Neural cell (in vitro differentiated cells): Measurements from ENCODE around the gene ZNF638. TPM values are rescaled to one million over a fixed set of nuclear protein-coding genes. Genes with fewer than 3 reads are reported as not detected.

Experiments used
- H2AFZ ChIP-seq: fragments of 200-600, 300-800 bp; sonication (generic), shearing (Covaris generic); 2 replicates; pipeline ENCODE4 v1.6.0; 2014; ENCODE audit warnings: low read depth, mild to moderate bottlenecking, antibody characterized with exemption, low read length, moderate library complexity
- H3F3A ChIP-seq: fragments of 200-600 bp; shearing (Covaris generic); 2 replicates; pipeline ENCODE4 v1.6.1; 2016; ENCODE audit warnings: mild to moderate bottlenecking, moderate library complexity, mixed read lengths, antibody characterized with exemption, low read length; ENCODE audit not compliant: insufficient read depth, poor library complexity, severe bottlenecking
- H3K27ac ChIP-seq: fragments of 200-600, 300-800 bp; sonication (generic), shearing (Covaris generic); 2 replicates; pipeline ENCODE4 v1.5.1; 2014; ENCODE audit warnings: mild to moderate bottlenecking, low read length, moderate library complexity
- H3K27me3 ChIP-seq: fragments of 300-800, 200-600 bp; sonication (generic), shearing (Covaris generic); 2 replicates; pipeline ENCODE4 v1.6.0; 2014; ENCODE audit warnings: mild to moderate bottlenecking, low read depth, low read length, moderate library complexity; ENCODE audit not compliant: insufficient read depth
- H3K36me3 ChIP-seq: fragments of 300-800, 200-600 bp; sonication (generic), shearing (Covaris generic); 2 replicates; pipeline ENCODE4 v1.5.1; 2014; ENCODE audit warnings: mild to moderate bottlenecking, antibody characterized with exemption, low read length, moderate library complexity; ENCODE audit not compliant: insufficient read depth
- H3K4me2 ChIP-seq: fragments of 300-800, 200-600 bp; sonication (generic), shearing (Covaris generic); 2 replicates; pipeline ENCODE4 v1.6.0; 2014; ENCODE audit warnings: mild to moderate bottlenecking, low read length
- H3K4me3 ChIP-seq: fragments of 300-800, 200-600 bp; sonication (generic), shearing (Covaris generic); 2 replicates; pipeline ENCODE4 v1.5.1; 2014; ENCODE audit warnings: mild to moderate bottlenecking, low read length, moderate library complexity
- H3K79me2 ChIP-seq: fragments of 200-600 bp; shearing (Covaris generic); replicated peaks from 2 replicates; pipeline ENCODE4 v1.6.0; 2014; ENCODE audit warnings: mild to moderate bottlenecking, low read length, moderate library complexity; ENCODE audit not compliant: insufficient read depth
- H3K9ac ChIP-seq: fragments of 300-800, 200-600 bp; sonication (generic), shearing (Covaris generic); 2 replicates; pipeline ENCODE4 v1.6.1; 2016; ENCODE audit warnings: mild to moderate bottlenecking, low read length, mixed read lengths
- H3K9me2 ChIP-seq: fragments of 200-600 bp; shearing (Covaris generic); 2 replicates; pipeline ENCODE4 v1.6.1; 2016; ENCODE audit warnings: mild to moderate bottlenecking, low read length, mixed read lengths; ENCODE audit not compliant: insufficient read depth
- H3K9me3 ChIP-seq: fragments of 200-600, 300-800 bp; sonication (generic), shearing (Covaris generic); 2 replicates; pipeline ENCODE4 v1.6.1; 2016; ENCODE audit warnings: mild to moderate bottlenecking, mixed run types, low read length, moderate library complexity, mixed read lengths
- H4K20me1 ChIP-seq: fragments of 200-600 bp; shearing (Covaris generic); 2 replicates; pipeline ENCODE4 v1.6.1; 2016; ENCODE audit warnings: mild to moderate bottlenecking, mixed run types; ENCODE audit not compliant: insufficient read depth
- CTCF ChIP-seq: fragments of 450-650 bp; IDR thresholded peaks from 2 replicates; pipeline ENCODE4 v1.5.1; 2014; ENCODE audit warnings: antibody characterized with exemption, mild to moderate bottlenecking, moderate library complexity; ENCODE audit not compliant: poor library complexity, severe bottlenecking
- EP300 ChIP-seq: fragments of 450-650 bp; conservative IDR thresholded peaks from 2 replicates; pipeline ENCODE4 v1.6.1; 2014; ENCODE audit warnings: antibody characterized with exemption, mild to moderate bottlenecking, moderate library complexity; ENCODE audit not compliant: poor library complexity, severe bottlenecking
- EZH2 ChIP-seq: fragments of 200-600, 300-800 bp; shearing (Covaris generic), sonication (generic); IDR thresholded peaks from 2 replicates; pipeline ENCODE4 v1.6.1; 2014; ENCODE audit warnings: antibody characterized with exemption, low read length, borderline replicate concordance, mild to moderate bottlenecking; ENCODE audit not compliant: insufficient read depth, poor library complexity, severe bottlenecking
- MXI1 ChIP-seq: fragments of 450-650 bp; conservative IDR thresholded peaks from 2 replicates; pipeline ENCODE4 v1.6.1; 2014; ENCODE audit warnings: antibody characterized with exemption, mild to moderate bottlenecking; ENCODE audit not compliant: poor library complexity, severe bottlenecking
- POLR2AphosphoS5 ChIP-seq: IDR thresholded peaks from 2 replicates; pipeline ENCODE4 v1.6.1; 2012
- RAD21 ChIP-seq: fragments of 450-650 bp; conservative IDR thresholded peaks from 2 replicates; pipeline ENCODE4 v1.6.1; 2014; ENCODE audit warnings: antibody characterized with exemption, mild to moderate bottlenecking, moderate library complexity
- REST ChIP-seq: IDR thresholded peaks from 2 replicates; pipeline ENCODE4 v1.6.1; 2012; ENCODE audit warnings: borderline replicate concordance
- SMC3 ChIP-seq: fragments of 450-650 bp; conservative IDR thresholded peaks from 2 replicates; pipeline ENCODE4 v1.6.1; 2014; ENCODE audit warnings: antibody characterized with exemption, mild to moderate bottlenecking, moderate library complexity; ENCODE audit not compliant: poor library complexity
- TAF1 ChIP-seq: IDR thresholded peaks from 2 replicates; pipeline ENCODE4 v1.6.1; 2012; ENCODE audit warnings: low read depth
- polyA plus RNA-seq: library from polyadenylated mRNA; depleted of rRNA; stranded (reverse); fragments of >200 nt; gene quantifications from 2 replicates; pipeline ENCODE4 v1.2.3, GENCODE V29; 2014

ZNF638 gene
- polyA plus RNA-seq, 1 donor from 2014 or later: 308 TPM

GRCh38 chr2:71292159-71292558 lies 39.4 kb upstream of the ZNF638 start:
- H3K79me2 ChIP-seq: no peaks in the 10 kb centered on the region
- no peak for TF ChIP-seq POLR2AphosphoS5
- no peak for TF ChIP-seq SMC3
- no peak for TF ChIP-seq REST
- no peak for TF ChIP-seq TAF1
- TF ChIP-seq EP300: no peak
- no peak for TF ChIP-seq RAD21
- no peak for TF ChIP-seq EZH2
- TF ChIP-seq CTCF: no peak
- no peak for TF ChIP-seq MXI1
- no peaks in the 10 kb centered on the region for H3K36me3 ChIP-seq
- no peak overlapping the region for H3K27ac ChIP-seq
- H3K9ac ChIP-seq: no peak overlapping the region
- no peaks in the 10 kb centered on the region for H3K9me3 ChIP-seq
- no peak overlapping the region for H3K4me3 ChIP-seq
- H4K20me1 ChIP-seq: no peaks in the 10 kb centered on the region
- no peaks in the 10 kb centered on the region for H3K9me2 ChIP-seq
- no peak overlapping the region for H3K4me2 ChIP-seq
- no peaks in the 10 kb centered on the region for H3K27me3 ChIP-seq
- no peak overlapping the region for H2AFZ ChIP-seq
- no peaks in the 10 kb centered on the region for H3F3A ChIP-seq

GRCh38 chr2:71298914-71299313 lies 32.7 kb upstream of the ZNF638 start:
- no peaks in the 10 kb centered on the region for H3K79me2 ChIP-seq

More at GRCh38 chr2:71298914-71299313, 32.7 kb upstream of the ZNF638 start:
- H3K4me2 ChIP-seq: no peak overlapping the region
- H2AFZ ChIP-seq: no peak overlapping the region
- no peaks in the 10 kb centered on the region for H3K36me3 ChIP-seq
- no peak for TF ChIP-seq EP300
- no peak for TF ChIP-seq REST
- TF ChIP-seq RAD21: no peak
- no peak for TF ChIP-seq SMC3
- no peak overlapping the region for H3K4me3 ChIP-seq
- no peaks in the 10 kb centered on the region for H3F3A ChIP-seq
- H3K9ac ChIP-seq: no peak overlapping the region
- H3K9me3 ChIP-seq: no peaks in the 10 kb centered on the region
- no peaks in the 10 kb centered on the region for H4K20me1 ChIP-seq
- no peaks in the 10 kb centered on the region for H3K9me2 ChIP-seq
- H3K27me3 ChIP-seq: no peaks in the 10 kb centered on the region
- H3K27ac ChIP-seq: no peak overlapping the region
